HUES48 (cell line): ENCODE data around the gene MUC20.

Experiments
- H3K27ac ChIP-seq: one replicate; pipeline ENCODE4 v1.7.0; 2013; ENCODE audit warnings: low read depth, low read length, inconsistent platforms
- H3K27me3 ChIP-seq: 2 replicates; pipeline ENCODE4 v1.6.1; 2013; ENCODE audit warnings: mild to moderate bottlenecking, low read length; ENCODE audit not compliant: control insufficient read depth, insufficient read depth
- H3K36me3 ChIP-seq: 2 replicates; pipeline ENCODE4 v1.6.1; 2013; ENCODE audit warnings: low read length; ENCODE audit not compliant: control insufficient read depth, insufficient read depth
- H3K4me1 ChIP-seq: 2 replicates; pipeline ENCODE4 v1.6.1; 2013; ENCODE audit warnings: mild to moderate bottlenecking, low read length; ENCODE audit not compliant: control insufficient read depth, insufficient read depth
- H3K4me3 ChIP-seq: 2 replicates; pipeline ENCODE4 v1.5.1; 2013; ENCODE audit warnings: mild to moderate bottlenecking, low read depth, low read length
- H3K9ac ChIP-seq: 2 replicates; pipeline ENCODE4 v1.6.1; 2013; ENCODE audit warnings: mild to moderate bottlenecking, low read depth, low read length, moderate library complexity
- H3K9me3 ChIP-seq: 2 replicates; pipeline ENCODE4 v1.6.1; 2013; ENCODE audit warnings: low read length; ENCODE audit not compliant: control insufficient read depth, insufficient read depth

Gene MUC20

GRCh38 chr3:195754141-195754540 lies 33.4 kb downstream of the MUC20 start:
- Histone ChIP-seq H3K4me1 (peaks cover 3% of the 10 kb centered on the region; the same call in 1 of the 2 replicates), H3K36me3 (no peaks in the 10 kb centered on the region), H3K9me3 (no peaks in the 10 kb centered on the region), H3K4me3 (no peak overlapping the region), H3K9ac (no peak overlapping the region), H3K27ac (no peak overlapping the region), H3K27me3 (no peaks in the 10 kb centered on the region)

- H3K27me3 ChIP-seq = no peaks in the 10 kb centered on the region
- H3K4me3 ChIP-seq = no peak overlapping the region
- H3K4me1 ChIP-seq = peaks cover 3% of the 10 kb centered on the region; the same call in 1 of the 2 replicates
- no peak overlapping the region for H3K9ac ChIP-seq
- H3K9me3 ChIP-seq = no peaks in the 10 kb centered on the region
- H3K27ac ChIP-seq = no peak overlapping the region
- no peaks in the 10 kb centered on the region for H3K36me3 ChIP-seq
These were observed 34.1 kb downstream of the MUC20 start for GRCh38 chr3:195754906-195755305.

- peaks cover 3% of the 10 kb centered on the region; the same call in 1 of the 2 replicates for H3K4me1 ChIP-seq
- no peak overlapping the region for H3K27ac ChIP-seq
- no peaks in the 10 kb centered on the region for H3K36me3 ChIP-seq
- H3K9me3 ChIP-seq = no peaks in the 10 kb centered on the region
- no peaks in the 10 kb centered on the region for H3K27me3 ChIP-seq
- no peak overlapping the region for H3K4me3 ChIP-seq
- no peak overlapping the region for H3K9ac ChIP-seq
These were observed 34.6 kb downstream of the MUC20 start for GRCh38 chr3:195755391-195755790.

- Histone ChIP-seq H3K9ac (no peak overlapping the region), H3K4me1 (peaks cover 3% of the 10 kb centered on the region; the same call in 1 of the 2 replicates), H3K27ac (no peak overlapping the region), H3K4me3 (no peak overlapping the region), H3K27me3 (no peaks in the 10 kb centered on the region), H3K9me3 (no peaks in the 10 kb centered on the region), H3K36me3 (no peaks in the 10 kb centered on the region)
These were observed 35.3 kb downstream of the MUC20 start for GRCh38 chr3:195755791-195756676.

- H3K27me3 ChIP-seq = no peaks in the 10 kb centered on the region
These were observed 36.6 kb downstream of the MUC20 start for GRCh38 chr3:195757438-195757770.

GRCh38 chr3:195757827-195758226 lies 37.0 kb downstream of the MUC20 start:
- no peak overlapping the region for H3K4me3 ChIP-seq
- H3K4me1 ChIP-seq = peaks cover 3% of the 10 kb centered on the region; the same call in 1 of the 2 replicates
- H3K9me3 ChIP-seq = no peaks in the 10 kb centered on the region
- H3K9ac ChIP-seq = no peak overlapping the region
- no peak overlapping the region for H3K27ac ChIP-seq
- H3K27me3 ChIP-seq = no peaks in the 10 kb centered on the region
- H3K36me3 ChIP-seq = no peaks in the 10 kb centered on the region

More at GRCh38 chr3:195757438-195757770, 36.6 kb downstream of the MUC20 start:
- Histone ChIP-seq H3K9me3 (no peaks in the 10 kb centered on the region), H3K27ac (no peak overlapping the region), H3K4me1 (peaks cover 3% of the 10 kb centered on the region; the same call in 1 of the 2 replicates), H3K36me3 (no peaks in the 10 kb centered on the region), H3K9ac (no peak overlapping the region), H3K4me3 (no peak overlapping the region)

- Histone ChIP-seq H3K27ac (no peak overlapping the region), H3K4me1 (peaks cover 3% of the 10 kb centered on the region; the same call in 1 of the 2 replicates), H3K4me3 (no peak overlapping the region), H3K27me3 (no peaks in the 10 kb centered on the region), H3K36me3 (no peaks in the 10 kb centered on the region), H3K9me3 (no peaks in the 10 kb centered on the region), H3K9ac (no peak overlapping the region)
These were observed 38.1 kb downstream of the MUC20 start for GRCh38 chr3:195758721-195759353.

GRCh38 chr3:195760345-195761122 lies 39.8 kb downstream of the MUC20 start:
- Histone ChIP-seq H3K9ac (no peak overlapping the region), H3K4me1 (peaks cover 3% of the 10 kb centered on the region; the same call in 1 of the 2 replicates), H3K27ac (no peak overlapping the region), H3K9me3 (no peaks in the 10 kb centered on the region), H3K4me3 (no peak overlapping the region), H3K27me3 (no peaks in the 10 kb centered on the region), H3K36me3 (no peaks in the 10 kb centered on the region)

- H3K27ac ChIP-seq = no peak overlapping the region
- H3K4me3 ChIP-seq = no peak overlapping the region
- no peak overlapping the region for H3K9ac ChIP-seq
These were observed 40.4 kb downstream of the MUC20 start for GRCh38 chr3:195761123-195761566.

GRCh38 chr3:195761567-195762248 lies 40.9 kb downstream of the MUC20 start:
- Histone ChIP-seq H3K4me1 (peaks cover 3% of the 10 kb centered on the region; the same call in 1 of the 2 replicates), H3K27me3 (no peaks in the 10 kb centered on the region), H3K27ac (no peak overlapping the region), H3K9me3 (no peaks in the 10 kb centered on the region), H3K36me3 (no peaks in the 10 kb centered on the region), H3K9ac (no peak overlapping the region), H3K4me3 (no peak overlapping the region)

More at GRCh38 chr3:195761123-195761566, 40.4 kb downstream of the MUC20 start:
- Histone ChIP-seq H3K36me3 (no peaks in the 10 kb centered on the region), H3K9me3 (no peaks in the 10 kb centered on the region), H3K4me1 (peaks cover 3% of the 10 kb centered on the region; the same call in 1 of the 2 replicates), H3K27me3 (no peaks in the 10 kb centered on the region)
